HepG2 (cell line): Measurements from ENCODE around the gene KAZALD1. TPM values are rescaled to one million over a fixed set of nuclear protein-coding genes. Genes with fewer than 3 reads are reported as not detected.

Experiments used
- FOXA3 ChIP-seq: IDR thresholded peaks from 2 replicates; pipeline ENCODE4 v1.6.1; 2016; ENCODE audit warnings: missing genetic modification reagents, missing compliant biosample characterization
- MED1 ChIP-seq: sonication (generic); formaldehyde crosslinking; IDR thresholded peaks from 2 replicates; pipeline ENCODE4 v1.4.0; 2020; ENCODE audit warnings: missing genetic modification reagents
- NFIC ChIP-seq: IDR thresholded peaks from 2 replicates; pipeline ENCODE4 v1.6.1; 2012; ENCODE audit warnings: mild to moderate bottlenecking, low read length, inconsistent platforms
- NPAS2 ChIP-seq: sonication (generic); formaldehyde crosslinking; IDR thresholded peaks from 2 replicates; pipeline ENCODE4 v1.8.0; 2022; ENCODE audit warnings: mild to moderate bottlenecking, missing genetic modification reagents, borderline replicate concordance
- RFX1 ChIP-seq: fragments of 450-650 bp; IDR thresholded peaks from 2 replicates; pipeline ENCODE4 v1.6.1; 2017
- RORA ChIP-seq: sonication (generic); formaldehyde crosslinking; IDR thresholded peaks from 2 replicates; pipeline ENCODE4 v1.5.0; 2020; ENCODE audit warnings: mild to moderate bottlenecking, missing genetic modification reagents, moderate library complexity
- ZEB1 ChIP-seq: IDR thresholded peaks from 2 replicates; pipeline ENCODE4 v1.6.1; 2012; ENCODE audit warnings: mild to moderate bottlenecking, low read depth, inconsistent platforms; ENCODE audit not compliant: insufficient replicate concordance
- ZNF225 ChIP-seq: sonication (generic); formaldehyde crosslinking; IDR thresholded peaks from 2 replicates; pipeline ENCODE4 v1.4.0; 2020; ENCODE audit warnings: mild to moderate bottlenecking, missing genetic modification reagents
- ZNF451 ChIP-seq: sonication (generic); formaldehyde crosslinking; IDR thresholded peaks from 2 replicates; pipeline ENCODE4 v1.5.0; 2020; ENCODE audit warnings: mild to moderate bottlenecking, missing genetic modification reagents
- ZNF619 ChIP-seq: sonication (generic); formaldehyde crosslinking; IDR thresholded peaks from 2 replicates; pipeline ENCODE4 v1.4.0; 2020; ENCODE audit warnings: mild to moderate bottlenecking, missing genetic modification reagents
- ZSCAN30 ChIP-seq: sonication (generic); formaldehyde crosslinking; IDR thresholded peaks from 2 replicates; pipeline ENCODE4 v1.5.0; 2020; ENCODE audit warnings: mild to moderate bottlenecking, missing genetic modification reagents
- polyA plus RNA-seq, 8 experiments: library from polyadenylated mRNA; depleted of rRNA in 3 of 8; stranded (reverse) in 7 of 8; unstranded in 1 of 8; fragments of >200 nt; fragmentation: Illumina TruSeq in 4 of 8; extraction: Trizol in 4 of 8; gene quantifications; 2 replicates each; pipeline versions ENCODE4 v1.2.1 to v1.2.3, GENCODE V29; 2011 to 2016; ENCODE audit warnings: low read depth in 4 of 8, missing spikeins in 1 of 8, mixed read lengths in 1 of 8; ENCODE audit not compliant: insufficient read depth in 1 of 8
- total RNA-seq, 5 experiments: library from RNA; depleted of rRNA; stranded (reverse); fragments of >200 nt; fragmentation: Illumina TruSeq; extraction: Trizol; gene quantifications; 2 replicates each; pipeline ENCODE4 v1.2.3, GENCODE V29; 2016; ENCODE audit warnings: low read depth in 1 of 5
- TF ChIP-seq, protein P1 (sequence below): sonication (generic); formaldehyde crosslinking; IDR thresholded peaks from 2 replicates; pipeline ENCODE4 v1.8.1; 2023; ENCODE audit warnings: mild to moderate bottlenecking, inconsistent platforms, moderate library complexity, missing genetic modification reagents, borderline replicate concordance
- TF ChIP-seq, protein P2 (sequence below): sonication (generic); formaldehyde crosslinking; IDR thresholded peaks from 2 replicates; pipeline ENCODE4 v1.5.1; 2020; ENCODE audit warnings: missing genetic modification reagents, mild to moderate bottlenecking, borderline replicate concordance
- TF ChIP-seq, protein P3 (sequence below): sonication (generic); formaldehyde crosslinking; IDR thresholded peaks from 2 replicates; pipeline ENCODE4 v1.5.0; 2020; ENCODE audit warnings: missing genetic modification reagents
- TF ChIP-seq, protein P4 (sequence below): sonication (generic); formaldehyde crosslinking; IDR thresholded peaks from 2 replicates; pipeline ENCODE4 v1.4.0; 2020; ENCODE audit warnings: missing genetic modification reagents, low read depth, mild to moderate bottlenecking, borderline replicate concordance
- TF ChIP-seq, protein P5 (sequence below): sonication (generic); formaldehyde crosslinking; IDR thresholded peaks from 2 replicates; pipeline ENCODE4 v1.4.0; 2020; ENCODE audit warnings: missing genetic modification reagents
- TF ChIP-seq, protein P6 (sequence below): sonication (generic); formaldehyde crosslinking; IDR thresholded peaks from 2 replicates; pipeline ENCODE4 v1.5.0; 2020; ENCODE audit warnings: mild to moderate bottlenecking, missing genetic modification reagents
- TF ChIP-seq, protein P7 (sequence below): sonication (generic); formaldehyde crosslinking; conservative IDR thresholded peaks from 2 replicates; pipeline ENCODE4 v1.4.0; 2020; ENCODE audit warnings: missing genetic modification reagents

The KAZALD1 gene
- total and polyA plus RNA-seq, 2 of the 13 experiments (the other 11 are each of a cell fraction or from before 2014, with no cell fraction given), result 16.7 to 27.7 TPM

DNA sequence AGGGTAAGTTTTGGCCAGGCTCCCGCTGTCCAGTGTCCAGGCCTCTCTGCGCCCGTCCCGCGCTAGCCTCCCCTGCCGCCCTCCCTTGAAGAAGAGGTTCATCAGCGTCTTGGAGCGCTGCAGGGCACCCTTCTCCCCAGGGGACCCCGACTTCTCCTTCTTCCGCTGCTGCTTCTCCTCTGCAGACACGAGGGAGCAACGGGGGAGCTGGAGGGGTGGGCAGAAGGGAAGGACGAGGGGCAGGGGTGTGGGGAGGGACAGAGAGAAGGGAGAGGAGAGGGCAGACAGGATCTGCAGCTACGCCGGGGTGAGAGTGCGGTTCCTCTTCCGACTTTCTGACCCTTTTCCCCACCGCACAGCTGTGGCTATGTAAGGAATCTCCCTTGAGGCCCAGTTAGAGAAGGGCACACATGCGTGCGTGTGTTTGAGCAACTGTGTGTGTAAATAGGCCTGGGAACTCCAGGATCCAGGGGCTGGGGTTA lies 43.6 kb upstream of the KAZALD1 start (continued):
- TF ChIP-seq, protein P1, sequence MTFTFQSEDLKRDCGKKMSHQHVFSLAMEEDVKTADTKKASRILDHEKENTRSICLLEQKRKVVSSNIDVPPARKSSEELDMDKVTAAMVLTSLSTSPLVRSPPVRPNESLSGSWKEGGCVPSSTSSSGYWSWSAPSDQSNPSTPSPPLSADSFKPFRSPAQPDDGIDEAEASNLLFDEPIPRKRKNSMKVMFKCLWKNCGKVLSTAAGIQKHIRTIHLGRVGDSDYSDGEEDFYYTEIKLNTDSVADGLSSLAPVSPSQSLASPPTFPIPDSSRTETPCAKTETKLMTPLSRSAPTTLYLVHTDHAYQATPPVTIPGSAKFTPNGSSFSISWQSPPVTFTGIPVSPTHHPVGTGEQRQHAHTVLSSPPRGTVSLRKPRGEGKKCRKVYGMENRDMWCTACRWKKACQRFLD (CRISPR knock-in tag), result no peak
- TF ChIP-seq NPAS2 (CRISPR knock-in tag) (no peak), MED1 (CRISPR knock-in tag) (0 out of 2 replicates have a peak, but pooled peaks have one; percentile 19), ZNF451 (CRISPR knock-in tag) (no peak), ZNF225 (CRISPR knock-in tag) (no peak), FOXA3 (peak; percentile 58), ZSCAN30 (CRISPR knock-in tag) (no peak), ZEB1 (no peak), RORA (CRISPR knock-in tag) (no peak), NFIC (no peak), ZNF619 (no peak), RFX1 (no peak)
- TF ChIP-seq, protein P2, sequence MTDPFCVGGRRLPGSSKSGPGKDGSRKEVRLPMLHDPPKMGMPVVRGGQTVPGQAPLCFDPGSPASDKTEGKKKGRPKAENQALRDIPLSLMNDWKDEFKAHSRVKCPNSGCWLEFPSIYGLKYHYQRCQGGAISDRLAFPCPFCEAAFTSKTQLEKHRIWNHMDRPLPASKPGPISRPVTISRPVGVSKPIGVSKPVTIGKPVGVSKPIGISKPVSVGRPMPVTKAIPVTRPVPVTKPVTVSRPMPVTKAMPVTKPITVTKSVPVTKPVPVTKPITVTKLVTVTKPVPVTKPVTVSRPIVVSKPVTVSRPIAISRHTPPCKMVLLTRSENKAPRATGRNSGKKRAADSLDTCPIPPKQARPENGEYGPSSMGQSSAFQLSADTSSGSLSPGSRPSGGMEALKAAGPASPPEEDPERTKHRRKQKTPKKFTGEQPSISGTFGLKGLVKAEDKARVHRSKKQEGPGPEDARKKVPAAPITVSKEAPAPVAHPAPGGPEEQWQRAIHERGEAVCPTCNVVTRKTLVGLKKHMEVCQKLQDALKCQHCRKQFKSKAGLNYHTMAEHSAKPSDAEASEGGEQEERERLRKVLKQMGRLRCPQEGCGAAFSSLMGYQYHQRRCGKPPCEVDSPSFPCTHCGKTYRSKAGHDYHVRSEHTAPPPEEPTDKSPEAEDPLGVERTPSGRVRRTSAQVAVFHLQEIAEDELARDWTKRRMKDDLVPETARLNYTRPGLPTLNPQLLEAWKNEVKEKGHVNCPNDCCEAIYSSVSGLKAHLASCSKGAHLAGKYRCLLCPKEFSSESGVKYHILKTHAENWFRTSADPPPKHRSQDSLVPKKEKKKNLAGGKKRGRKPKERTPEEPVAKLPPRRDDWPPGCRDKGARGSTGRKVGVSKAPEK, result 0 out of 2 replicates have a peak, but pooled peaks have one; percentile 22
- TF ChIP-seq, protein P3, sequence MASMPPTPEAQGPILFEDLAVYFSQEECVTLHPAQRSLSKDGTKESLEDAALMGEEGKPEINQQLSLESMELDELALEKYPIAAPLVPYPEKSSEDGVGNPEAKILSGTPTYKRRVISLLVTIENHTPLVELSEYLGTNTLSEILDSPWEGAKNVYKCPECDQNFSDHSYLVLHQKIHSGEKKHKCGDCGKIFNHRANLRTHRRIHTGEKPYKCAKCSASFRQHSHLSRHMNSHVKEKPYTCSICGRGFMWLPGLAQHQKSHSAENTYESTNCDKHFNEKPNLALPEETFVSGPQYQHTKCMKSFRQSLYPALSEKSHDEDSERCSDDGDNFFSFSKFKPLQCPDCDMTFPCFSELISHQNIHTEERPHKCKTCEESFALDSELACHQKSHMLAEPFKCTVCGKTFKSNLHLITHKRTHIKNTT, result no peak
- TF ChIP-seq, protein P4, sequence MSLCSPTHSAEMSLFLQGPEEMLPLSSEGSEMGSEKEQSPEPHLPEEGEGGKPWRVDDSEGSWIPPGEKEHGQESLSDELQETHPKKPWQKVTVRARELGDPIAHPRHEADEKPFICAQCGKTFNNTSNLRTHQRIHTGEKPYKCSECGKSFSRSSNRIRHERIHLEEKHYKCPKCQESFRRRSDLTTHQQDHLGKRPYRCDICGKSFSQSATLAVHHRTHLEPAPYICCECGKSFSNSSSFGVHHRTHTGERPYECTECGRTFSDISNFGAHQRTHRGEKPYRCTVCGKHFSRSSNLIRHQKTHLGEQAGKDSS (CRISPR knock-in tag), result no peak
- TF ChIP-seq, protein P5, sequence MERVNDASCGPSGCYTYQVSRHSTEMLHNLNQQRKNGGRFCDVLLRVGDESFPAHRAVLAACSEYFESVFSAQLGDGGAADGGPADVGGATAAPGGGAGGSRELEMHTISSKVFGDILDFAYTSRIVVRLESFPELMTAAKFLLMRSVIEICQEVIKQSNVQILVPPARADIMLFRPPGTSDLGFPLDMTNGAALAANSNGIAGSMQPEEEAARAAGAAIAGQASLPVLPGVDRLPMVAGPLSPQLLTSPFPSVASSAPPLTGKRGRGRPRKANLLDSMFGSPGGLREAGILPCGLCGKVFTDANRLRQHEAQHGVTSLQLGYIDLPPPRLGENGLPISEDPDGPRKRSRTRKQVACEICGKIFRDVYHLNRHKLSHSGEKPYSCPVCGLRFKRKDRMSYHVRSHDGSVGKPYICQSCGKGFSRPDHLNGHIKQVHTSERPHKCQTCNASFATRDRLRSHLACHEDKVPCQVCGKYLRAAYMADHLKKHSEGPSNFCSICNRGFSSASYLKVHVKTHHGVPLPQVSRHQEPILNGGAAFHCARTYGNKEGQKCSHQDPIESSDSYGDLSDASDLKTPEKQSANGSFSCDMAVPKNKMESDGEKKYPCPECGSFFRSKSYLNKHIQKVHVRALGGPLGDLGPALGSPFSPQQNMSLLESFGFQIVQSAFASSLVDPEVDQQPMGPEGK (CRISPR knock-in tag), result 0 out of 2 replicates have a peak, but pooled peaks have one; percentile 5
- TF ChIP-seq, protein P6, sequence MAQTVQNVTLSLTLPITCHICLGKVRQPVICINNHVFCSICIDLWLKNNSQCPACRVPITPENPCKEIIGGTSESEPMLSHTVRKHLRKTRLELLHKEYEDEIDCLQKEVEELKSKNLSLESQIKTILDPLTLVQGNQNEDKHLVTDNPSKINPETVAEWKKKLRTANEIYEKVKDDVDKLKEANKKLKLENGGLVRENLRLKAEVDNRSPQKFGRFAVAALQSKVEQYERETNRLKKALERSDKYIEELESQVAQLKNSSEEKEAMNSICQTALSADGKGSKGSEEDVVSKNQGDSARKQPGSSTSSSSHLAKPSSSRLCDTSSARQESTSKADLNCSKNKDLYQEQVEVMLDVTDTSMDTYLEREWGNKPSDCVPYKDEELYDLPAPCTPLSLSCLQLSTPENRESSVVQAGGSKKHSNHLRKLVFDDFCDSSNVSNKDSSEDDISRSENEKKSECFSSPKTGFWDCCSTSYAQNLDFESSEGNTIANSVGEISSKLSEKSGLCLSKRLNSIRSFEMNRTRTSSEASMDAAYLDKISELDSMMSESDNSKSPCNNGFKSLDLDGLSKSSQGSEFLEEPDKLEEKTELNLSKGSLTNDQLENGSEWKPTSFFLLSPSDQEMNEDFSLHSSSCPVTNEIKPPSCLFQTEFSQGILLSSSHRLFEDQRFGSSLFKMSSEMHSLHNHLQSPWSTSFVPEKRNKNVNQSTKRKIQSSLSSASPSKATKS (CRISPR knock-in tag), result no peak
- TF ChIP-seq, protein P7, sequence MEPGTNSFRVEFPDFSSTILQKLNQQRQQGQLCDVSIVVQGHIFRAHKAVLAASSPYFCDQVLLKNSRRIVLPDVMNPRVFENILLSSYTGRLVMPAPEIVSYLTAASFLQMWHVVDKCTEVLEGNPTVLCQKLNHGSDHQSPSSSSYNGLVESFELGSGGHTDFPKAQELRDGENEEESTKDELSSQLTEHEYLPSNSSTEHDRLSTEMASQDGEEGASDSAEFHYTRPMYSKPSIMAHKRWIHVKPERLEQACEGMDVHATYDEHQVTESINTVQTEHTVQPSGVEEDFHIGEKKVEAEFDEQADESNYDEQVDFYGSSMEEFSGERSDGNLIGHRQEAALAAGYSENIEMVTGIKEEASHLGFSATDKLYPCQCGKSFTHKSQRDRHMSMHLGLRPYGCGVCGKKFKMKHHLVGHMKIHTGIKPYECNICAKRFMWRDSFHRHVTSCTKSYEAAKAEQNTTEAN (CRISPR knock-in tag), result peak; percentile 88; the same call in 1 of the 2 replicates
